ENCODE data around the gene ALDH16A1. TPM values are rescaled to one million over a fixed set of nuclear protein-coding genes. Genes with fewer than 3 reads are reported as not detected.

ALDH16A1 gene
- total RNA-seq, 1 donor from 2014 or later, result 51.9 TPM

- peak overlapping the region; percentile 96 for H3K4me3 Mint-ChIP-seq
Observed at GRCh38 chr19:49496574-49497008, 43.6 kb downstream of the ALDH16A1 start.

GRCh38 chr19:49497047-49497788 is 44.2 kb downstream of the ALDH16A1 start:
- H3K4me3 Mint-ChIP-seq, result peak overlapping the region; percentile 96
- H3K4me1 Mint-ChIP-seq, result peaks cover 44% of the 10 kb centered on the region
- H3K36me3 Mint-ChIP-seq (ENCODE audit: low read depth), result peaks cover 28% of the 10 kb centered on the region
- peak overlapping the region; percentile 98 for H3K27ac Mint-ChIP-seq (ENCODE audit: unreplicated experiment)
- H3K9me3 Mint-ChIP-seq, result no peaks in the 10 kb centered on the region
- peaks cover 19% of the 10 kb centered on the region for H3K27me3 Mint-ChIP-seq (ENCODE audit: low read depth)
- TF ChIP-seq CTCF (conservative IDR thresholded peaks at IDR 0.05), result no peak
- DNase-seq (ENCODE audit: low read depth, low spot score), result no peak

More at GRCh38 chr19:49496574-49497008, 43.6 kb downstream of the ALDH16A1 start:
- Mint-ChIP-seq H3K27me3 (ENCODE audit: low read depth) (peaks cover 15% of the 10 kb centered on the region), H3K27ac (ENCODE audit: unreplicated experiment) (peak overlapping the region; percentile 98), H3K36me3 (ENCODE audit: low read depth) (peaks cover 34% of the 10 kb centered on the region), H3K4me1 (peaks cover 45% of the 10 kb centered on the region), H3K9me3 (no peaks in the 10 kb centered on the region)
- DNase-seq (ENCODE audit: low read depth, low spot score), result no peak
- no peak for TF ChIP-seq CTCF (conservative IDR thresholded peaks at IDR 0.05)

GRCh38 chr19:49497789-49498103 is 44.7 kb downstream of the ALDH16A1 start:
- Mint-ChIP-seq H3K4me3 (peak overlapping the region; percentile 96), H3K27ac (ENCODE audit: unreplicated experiment) (no peak overlapping the region), H3K4me1 (peaks cover 39% of the 10 kb centered on the region), H3K9me3 (no peaks in the 10 kb centered on the region), H3K36me3 (ENCODE audit: low read depth) (peaks cover 23% of the 10 kb centered on the region), H3K27me3 (ENCODE audit: low read depth) (peaks cover 18% of the 10 kb centered on the region)
- DNase-seq (ENCODE audit: low read depth, low spot score), result no peak
- no peak for TF ChIP-seq CTCF (conservative IDR thresholded peaks at IDR 0.05)

- no peak for TF ChIP-seq CTCF (conservative IDR thresholded peaks at IDR 0.05)
- Mint-ChIP-seq H3K27ac (ENCODE audit: unreplicated experiment) (no peak overlapping the region), H3K4me1 (peaks cover 42% of the 10 kb centered on the region), H3K4me3 (peak overlapping the region; percentile 96), H3K27me3 (ENCODE audit: low read depth) (peaks cover 14% of the 10 kb centered on the region), H3K36me3 (ENCODE audit: low read depth) (peaks cover 19% of the 10 kb centered on the region), H3K9me3 (no peaks in the 10 kb centered on the region)
- DNase-seq (ENCODE audit: low read depth, low spot score), result no peak
Observed at GRCh38 chr19:49498475-49498874, 45.5 kb downstream of the ALDH16A1 start.

GRCh38 chr19:49499030-49499670 is 46.1 kb downstream of the ALDH16A1 start:
- no peak for TF ChIP-seq CTCF (conservative IDR thresholded peaks at IDR 0.05)
- peaks cover 19% of the 10 kb centered on the region for H3K36me3 Mint-ChIP-seq (ENCODE audit: low read depth)
- H3K27me3 Mint-ChIP-seq (ENCODE audit: low read depth), result peaks cover 14% of the 10 kb centered on the region
- no peak overlapping the region for H3K27ac Mint-ChIP-seq (ENCODE audit: unreplicated experiment)
- peaks cover 43% of the 10 kb centered on the region for H3K4me1 Mint-ChIP-seq
- DNase-seq (ENCODE audit: low read depth, low spot score), result no peak
- no peaks in the 10 kb centered on the region for H3K9me3 Mint-ChIP-seq
- peak overlapping the region; percentile 96 for H3K4me3 Mint-ChIP-seq

Measured in neural crest cell (in vitro differentiated cells).